Thyroid gland (tissue), 4 donors: Measurements from ENCODE around the gene PLCL2.

ENCODE experiments used
- POLR2A ChIP-seq, 2 donors: fragments of 450-650 bp; IDR thresholded peaks; one replicate each; pipeline ENCODE4 v1.6.1; 2017; ENCODE audit warnings: antibody characterized with exemption in 2 of 2, mild to moderate bottlenecking in 2 of 2, moderate library complexity in 1 of 2
- TF ChIP-seq, protein P1 (sequence below), 6 experiments: fragments of 200-600 bp in 3 of 6; fragments of 450-650 bp in 3 of 6; sonication (generic) in 3 of 6; IDR thresholded peaks; one replicate each; pipeline ENCODE4 v1.5.1; 2016 to 2019; ENCODE audit warnings: antibody characterized with exemption in 6 of 6, mild to moderate bottlenecking in 2 of 6, inconsistent platforms in 1 of 6, moderate library complexity in 1 of 6

DNA sequence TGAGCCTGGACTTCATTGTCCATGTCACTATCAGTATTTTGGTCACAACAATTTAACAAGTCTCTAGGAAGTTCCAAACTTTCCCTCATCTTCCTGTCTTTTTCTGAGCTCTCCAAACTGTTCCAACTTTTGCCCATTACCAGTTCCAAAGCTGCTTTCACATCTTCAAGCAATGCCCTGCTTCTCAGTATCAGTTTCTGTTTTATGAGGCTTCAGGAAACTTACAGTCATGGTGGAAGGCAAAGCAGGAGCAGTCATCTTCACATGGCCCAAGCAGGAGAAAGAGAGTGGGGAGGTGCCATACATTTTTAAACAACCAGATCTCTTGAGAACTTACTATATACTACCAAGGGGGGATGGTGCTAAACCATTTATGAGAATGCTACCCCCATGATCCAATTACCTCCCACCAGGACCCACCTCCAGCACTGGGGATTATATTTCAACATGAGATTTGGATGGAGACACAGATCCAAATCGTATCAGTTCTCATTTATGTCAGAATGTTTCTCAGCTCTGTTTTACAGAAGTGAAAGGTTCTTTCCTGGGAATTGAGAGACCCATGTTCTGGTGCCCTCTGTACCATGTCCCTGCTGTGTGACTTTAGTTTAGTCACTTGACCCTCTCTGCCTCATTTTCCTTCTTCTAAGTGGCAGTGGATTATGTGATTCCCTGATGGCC is 169.7 kb downstream of the PLCL2 start:
- TF ChIP-seq, protein P1, sequence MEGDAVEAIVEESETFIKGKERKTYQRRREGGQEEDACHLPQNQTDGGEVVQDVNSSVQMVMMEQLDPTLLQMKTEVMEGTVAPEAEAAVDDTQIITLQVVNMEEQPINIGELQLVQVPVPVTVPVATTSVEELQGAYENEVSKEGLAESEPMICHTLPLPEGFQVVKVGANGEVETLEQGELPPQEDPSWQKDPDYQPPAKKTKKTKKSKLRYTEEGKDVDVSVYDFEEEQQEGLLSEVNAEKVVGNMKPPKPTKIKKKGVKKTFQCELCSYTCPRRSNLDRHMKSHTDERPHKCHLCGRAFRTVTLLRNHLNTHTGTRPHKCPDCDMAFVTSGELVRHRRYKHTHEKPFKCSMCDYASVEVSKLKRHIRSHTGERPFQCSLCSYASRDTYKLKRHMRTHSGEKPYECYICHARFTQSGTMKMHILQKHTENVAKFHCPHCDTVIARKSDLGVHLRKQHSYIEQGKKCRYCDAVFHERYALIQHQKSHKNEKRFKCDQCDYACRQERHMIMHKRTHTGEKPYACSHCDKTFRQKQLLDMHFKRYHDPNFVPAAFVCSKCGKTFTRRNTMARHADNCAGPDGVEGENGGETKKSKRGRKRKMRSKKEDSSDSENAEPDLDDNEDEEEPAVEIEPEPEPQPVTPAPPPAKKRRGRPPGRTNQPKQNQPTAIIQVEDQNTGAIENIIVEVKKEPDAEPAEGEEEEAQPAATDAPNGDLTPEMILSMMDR (IDR thresholded peaks at IDR 0.05), result no peak
- no peak for TF ChIP-seq POLR2A (IDR thresholded peaks at IDR 0.05)
